ENCODE data around the gene MPC1. TPM values are rescaled to one million over a fixed set of nuclear protein-coding genes. Genes with fewer than 3 reads are reported as not detected.
"Not testable (repeated sequence)": the region's sequence is repeated elsewhere in the genome, so short reads cannot be mapped to it uniquely, and the experiment has no call there.

Gene MPC1
- total and polyA plus RNA-seq, 7 experiments from 2014 or later, result 18.5 to 64.2 (median 30.7) TPM

DNA sequence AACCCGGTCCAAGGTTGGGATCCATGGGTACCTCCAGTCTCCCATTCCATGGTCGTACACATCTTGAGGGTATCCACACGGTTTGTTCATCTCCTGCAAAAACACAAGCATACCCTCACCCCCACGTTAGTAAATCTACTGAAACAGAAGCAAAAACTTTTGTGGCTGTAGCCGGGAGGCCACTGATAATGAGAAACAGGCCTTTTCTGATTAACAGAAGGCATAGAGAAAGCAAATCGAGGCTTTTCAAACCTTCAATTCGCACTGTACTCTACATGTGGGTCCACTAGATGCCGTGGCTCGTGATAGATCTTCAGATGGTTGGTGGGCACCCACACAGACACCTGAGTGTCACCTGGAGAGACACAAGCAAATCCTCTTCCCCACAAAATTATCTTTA lies 37.1 kb downstream of the MPC1 start:
- DNase-seq; H3K36me3 Mint-ChIP-seq; H3K36me3 ChIP-seq (ENCODE audit: control insufficient read depth in 2 of 3, insufficient read depth in 3 of 3, low read length in 3 of 3); H3K9me3 ChIP-seq (ENCODE audit: control insufficient read depth in 2 of 3, low read length in 3 of 3); POLR2A ChIA-PET; H3K4me3 Mint-ChIP-seq; intact Hi-C loops (cut with micrococcal nuclease); H3K27me3 ChIP-seq (ENCODE audit: control insufficient read depth in 2 of 2, insufficient read depth in 2 of 2, low read length in 2 of 2); ATAC-seq; H3K4me3 ChIP-seq (ENCODE audit: low read length); CTCF ChIA-PET; H3K27ac ChIP-seq (ENCODE audit: low read depth, low read length): not testable (repeated sequence)
- Mint-ChIP-seq H3K27me3 (peaks cover 0 to 27% (median 0%) of the 10 kb centered on the region in 5 donors), H3K9me3 (peaks cover 0 to 26% (median 11%) of the 10 kb centered on the region in 11 donors), H3K27ac (peak overlapping the region in 1 of 9 donors; percentile 6), H3K4me1 (peaks cover 4 to 18% (median 8%) of the 10 kb centered on the region in 7 donors)
- H3K4me1 ChIP-seq (ENCODE audit: control insufficient read depth in 2 of 2, insufficient read depth in 2 of 2, low read length in 2 of 2), result peaks cover 7 to 12% of the 10 kb centered on the region in 2 donors

DNA sequence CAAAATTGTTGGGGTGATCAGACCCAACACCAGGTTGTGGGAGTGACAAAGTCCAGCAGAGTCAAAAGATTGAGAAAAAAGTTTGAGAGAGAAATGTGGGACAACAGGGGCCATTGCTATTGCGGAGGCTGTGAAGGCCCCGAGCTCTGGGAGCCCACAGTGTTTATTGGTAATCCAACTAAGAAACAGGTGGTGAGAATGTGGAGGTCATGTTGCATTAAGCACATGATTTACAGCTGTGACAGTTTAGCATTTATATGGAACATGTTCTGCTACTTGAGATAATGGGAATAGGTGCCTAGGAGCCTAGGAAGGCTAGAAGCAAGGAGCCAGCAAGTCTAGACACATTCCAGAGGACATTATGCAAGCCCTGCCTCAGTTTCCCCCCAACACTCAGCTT lies 37.8 kb downstream of the MPC1 start:
- peak overlapping the region in 1 of 9 donors; percentile 71 for H3K27ac Mint-ChIP-seq
- CTCF ChIA-PET; ATAC-seq; H3K36me3 Mint-ChIP-seq; H3K36me3 ChIP-seq (ENCODE audit: control insufficient read depth in 2 of 3, insufficient read depth in 3 of 3, low read length in 3 of 3); POLR2A ChIA-PET; H3K4me3 ChIP-seq (ENCODE audit: low read length); H3K27me3 ChIP-seq (ENCODE audit: control insufficient read depth in 2 of 2, insufficient read depth in 2 of 2, low read length in 2 of 2); DNase-seq; H3K27ac ChIP-seq (ENCODE audit: low read depth, low read length); H3K9me3 ChIP-seq (ENCODE audit: control insufficient read depth in 2 of 3, low read length in 3 of 3): not testable (repeated sequence)
- peaks cover 14 to 20% of the 10 kb centered on the region in 2 donors for H3K4me1 ChIP-seq (ENCODE audit: control insufficient read depth in 2 of 2, insufficient read depth in 2 of 2, low read length in 2 of 2)
- peaks cover 4 to 18% (median 8%) of the 10 kb centered on the region in 7 donors for H3K4me1 Mint-ChIP-seq
- intact Hi-C loops (cut with micrococcal nuclease), result loop anchor here in 1 of 2 donors (5.0 kb wide), 1 partner anchor 68 kb away; no protein-coding TSS in a partner anchor
- peaks cover 0 to 18% (median 8%) of the 10 kb centered on the region in 11 donors for H3K9me3 Mint-ChIP-seq
- H3K4me3 Mint-ChIP-seq, result peak overlapping the region in 3 of 10 donors; percentile 2 to 75 (median 34)
- peaks cover 0 to 21% (median 0%) of the 10 kb centered on the region in 5 donors for H3K27me3 Mint-ChIP-seq

DNA sequence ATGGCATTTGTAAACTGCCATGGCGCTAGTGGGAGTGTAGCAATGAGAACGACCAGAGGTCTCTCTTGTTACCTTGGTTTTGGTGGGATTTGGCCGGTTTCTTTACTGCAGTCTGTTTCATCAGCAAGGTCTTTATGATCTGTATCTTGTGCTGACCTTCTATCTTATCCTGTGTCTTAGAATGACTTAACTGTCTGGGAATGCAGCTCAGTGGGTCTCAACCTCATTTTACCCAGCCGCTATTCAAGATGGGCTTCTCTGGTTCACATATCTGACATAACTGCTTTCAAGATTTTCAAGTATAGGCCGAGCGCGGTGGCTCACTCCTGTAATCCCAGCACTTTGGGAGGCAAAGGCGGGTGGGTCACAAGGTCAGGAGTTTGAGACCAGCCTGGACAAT lies 38.5 kb downstream of the MPC1 start:
- Histone ChIP-seq H3K36me3 (ENCODE audit: control insufficient read depth in 2 of 3, insufficient read depth in 3 of 3, low read length in 3 of 3) (peaks cover 0 to 9% (median 0%) of the 10 kb centered on the region in 3 experiments), H3K27ac (ENCODE audit: low read depth, low read length) (no peak overlapping the region), H3K9me3 (ENCODE audit: control insufficient read depth in 2 of 3, low read length in 3 of 3) (no peaks in the 10 kb centered on the region), H3K27me3 (ENCODE audit: control insufficient read depth in 2 of 2, insufficient read depth in 2 of 2, low read length in 2 of 2) (no peaks in the 10 kb centered on the region), H3K4me1 (ENCODE audit: control insufficient read depth in 2 of 2, insufficient read depth in 2 of 2, low read length in 2 of 2) (peaks cover 21 to 26% of the 10 kb centered on the region in 2 donors), H3K4me3 (ENCODE audit: low read length) (no peak overlapping the region)
- Mint-ChIP-seq H3K27me3 (peaks cover 0 to 15% (median 0%) of the 10 kb centered on the region in 5 donors), H3K4me1 (peaks cover 4 to 18% (median 8%) of the 10 kb centered on the region in 7 donors), H3K36me3 (peaks cover 0 to 4% (median 0%) of the 10 kb centered on the region in 5 donors), H3K27ac (peak overlapping the region in 2 of 9 donors; percentile 12 to 48), H3K4me3 (peak overlapping the region in 3 of 10 donors; percentile 7 to 75 (median 24)), H3K9me3 (peaks cover 0 to 12% (median 3%) of the 10 kb centered on the region in 11 donors)
- intact Hi-C loops (cut with micrococcal nuclease), result loop anchor here in 1 of 2 donors (5.0 kb wide), 1 partner anchor 67 kb away; no protein-coding TSS in a partner anchor
- ChIA-PET CTCF (no interaction called here), POLR2A (no interaction called here)
- DNase-seq (no peak), ATAC-seq (no peak)

DNA sequence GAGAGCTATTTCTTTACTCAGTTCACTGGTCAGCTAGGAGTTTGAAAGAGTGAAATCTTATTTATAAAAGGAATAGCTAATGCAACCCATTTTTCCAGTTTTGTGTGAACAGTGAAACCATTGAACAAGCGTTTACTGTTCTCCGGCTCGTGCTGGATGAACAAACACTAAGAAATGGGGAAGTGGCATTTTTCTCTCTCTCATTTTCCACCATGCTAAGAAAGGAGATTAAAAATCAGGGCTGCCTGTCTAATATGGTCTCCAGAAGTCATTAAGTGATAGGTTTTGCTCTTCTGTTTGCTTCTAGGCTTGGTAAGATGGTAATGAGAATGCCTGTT lies 39.6 kb downstream of the MPC1 start:
- intact Hi-C loops (cut with micrococcal nuclease), result loop anchor here in 1 of 2 donors (2.0 to 5.0 kb wide), 3 partner anchors 66 to 614 kb away; partner anchors contain the start of genes RNASET2 and RPS6KA2

DNA sequence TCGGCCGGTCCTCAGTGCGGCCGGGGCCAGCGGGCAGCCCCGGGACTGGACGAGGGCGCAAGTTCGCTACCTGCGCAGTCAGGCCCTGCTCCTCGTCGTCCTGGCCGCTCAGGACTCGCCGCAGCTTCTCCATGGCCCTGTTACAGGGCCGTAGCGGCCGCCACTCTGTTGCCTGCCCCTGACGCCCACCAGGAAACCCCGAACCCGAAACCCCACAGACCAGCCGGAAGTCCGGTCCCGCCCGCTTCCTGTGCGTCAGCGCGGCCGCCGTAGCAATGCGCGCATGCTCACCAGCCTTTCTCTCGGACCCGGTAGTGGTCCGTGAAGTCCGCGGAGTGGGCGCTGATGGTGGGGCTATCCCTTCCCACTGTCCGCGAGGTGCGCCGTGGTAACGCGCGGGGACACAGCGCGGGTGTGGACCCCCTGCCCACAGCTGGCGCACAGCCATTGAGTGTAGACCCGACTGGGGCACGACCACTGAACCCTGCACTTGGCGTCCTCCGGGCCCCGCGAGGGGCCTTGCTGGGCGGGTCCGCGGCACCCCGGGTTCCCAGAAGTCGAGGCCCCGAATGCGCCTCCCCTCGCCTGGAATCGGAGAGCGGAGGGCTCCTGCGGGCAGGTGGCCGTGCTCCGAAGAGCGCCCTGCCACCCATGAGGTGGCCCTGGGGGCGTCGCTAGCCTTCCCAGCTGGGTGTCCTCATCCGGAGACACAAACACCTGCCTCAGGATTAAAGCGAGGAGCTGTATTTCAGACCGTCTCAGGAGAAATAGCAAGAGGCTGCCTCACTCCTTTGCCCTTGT lies 40.2 kb downstream of the MPC1 start, which contains the start of gene SFT2D1:
SFT2D1 (minus strand) TSS at position 197 of the 801 bp plus-strand sequence; CDS start at position 133, 64 bp downstream.
- H3K4me1 ChIP-seq (ENCODE audit: control insufficient read depth in 2 of 2, insufficient read depth in 2 of 2, low read length in 2 of 2), result peaks cover 32 to 37% of the 10 kb centered on the region in 2 donors
- Mint-ChIP-seq H3K9me3 (peaks cover 0 to 1% (median 0%) of the 10 kb centered on the region in 11 donors), H3K27ac (peak within 1 kb of the TSS; percentile 72 to 95 (median 84)), H3K4me1 (peaks cover 4 to 18% (median 8%) of the 10 kb centered on the region in 7 donors), H3K4me3 (peak within 1 kb of the TSS in 8 of 10 donors; percentile 83 to 94 (median 90)), H3K36me3 (peaks cover 0 to 8% (median 2%) of the 10 kb centered on the region in 5 donors), H3K27me3 (peaks cover 0 to 10% (median 0%) of the 10 kb centered on the region in 5 donors)
- intact Hi-C loops (cut with micrococcal nuclease), result loop anchor here (1.0 to 5.0 kb wide), 6 partner anchors 9 to 614 kb away; partner anchors contain the start of genes RPS6KA2 (in 2 of the 2) and RNASET2 (in 1 of the 2)
- peaks cover 0 to 15% (median 0%) of the 10 kb centered on the region in 3 experiments for H3K36me3 ChIP-seq (ENCODE audit: control insufficient read depth in 2 of 3, insufficient read depth in 3 of 3, low read length in 3 of 3)
- no peaks in the 10 kb centered on the region for H3K9me3 ChIP-seq (ENCODE audit: control insufficient read depth in 2 of 3, low read length in 3 of 3)
- DNase-seq (peak; percentile 33 to 87 (median 47)), ATAC-seq (peak; percentile 88)
- CTCF ChIA-PET, result interaction anchor here (0.5 to 1.0 kb wide), 2 partner anchors 74 to 137 kb away, joined by 3 to 4 read pairs; no protein-coding TSS in a partner anchor
- H3K4me3 ChIP-seq (ENCODE audit: low read length), result peak within 1 kb of the TSS; percentile 94
- peak within 1 kb of the TSS; percentile 79 for H3K27ac ChIP-seq (ENCODE audit: low read depth, low read length)
- H3K27me3 ChIP-seq (ENCODE audit: control insufficient read depth in 2 of 2, insufficient read depth in 2 of 2, low read length in 2 of 2), result no peaks in the 10 kb centered on the region
- POLR2A ChIA-PET, result interaction anchor here (0.6 to 1.9 kb wide), 7 partner anchors 37 to 520 kb away, joined by 3 to 9 read pairs (median 3); partner anchors contain the start of gene RPS6KA2

More for the DNA sequence above, 39.6 kb downstream of the MPC1 start:
- peaks cover 0 to 9% (median 0%) of the 10 kb centered on the region in 3 experiments for H3K36me3 ChIP-seq (ENCODE audit: control insufficient read depth in 2 of 3, insufficient read depth in 3 of 3, low read length in 3 of 3)
- H3K4me3 ChIP-seq (ENCODE audit: low read length), result peak overlapping the region; percentile 94
- H3K27ac Mint-ChIP-seq, result peak overlapping the region; percentile 5 to 95 (median 60)
- peaks cover 0 to 2% (median 0%) of the 10 kb centered on the region in 5 donors for H3K36me3 Mint-ChIP-seq
- H3K27ac ChIP-seq (ENCODE audit: low read depth, low read length), result peak overlapping the region; percentile 79
- H3K9me3 ChIP-seq (ENCODE audit: control insufficient read depth in 2 of 3, low read length in 3 of 3), result no peaks in the 10 kb centered on the region
- H3K27me3 Mint-ChIP-seq, result peaks cover 0 to 10% (median 0%) of the 10 kb centered on the region in 5 donors
- peaks cover 4 to 18% (median 8%) of the 10 kb centered on the region in 7 donors for H3K4me1 Mint-ChIP-seq
- peak overlapping the region in 8 of 10 donors; percentile 83 to 94 (median 90) for H3K4me3 Mint-ChIP-seq
- peaks cover 32 to 35% of the 10 kb centered on the region in 2 donors for H3K4me1 ChIP-seq (ENCODE audit: control insufficient read depth in 2 of 2, insufficient read depth in 2 of 2, low read length in 2 of 2)
- CTCF ChIA-PET, result interaction anchor here (1.0 kb wide), 1 partner anchor 74 kb away, joined by 4 read pairs; no protein-coding TSS in a partner anchor
- no peak for DNase-seq
- POLR2A ChIA-PET, result interaction anchor here (0.8 to 1.9 kb wide), 3 partner anchors 36 to 284 kb away, joined by 3 to 9 read pairs (median 3); partner anchors contain the start of gene RPS6KA2
- peaks cover 0 to 3% (median 0%) of the 10 kb centered on the region in 11 donors for H3K9me3 Mint-ChIP-seq
- no peak for ATAC-seq
- no peaks in the 10 kb centered on the region for H3K27me3 ChIP-seq (ENCODE audit: control insufficient read depth in 2 of 2, insufficient read depth in 2 of 2, low read length in 2 of 2)

DNA sequence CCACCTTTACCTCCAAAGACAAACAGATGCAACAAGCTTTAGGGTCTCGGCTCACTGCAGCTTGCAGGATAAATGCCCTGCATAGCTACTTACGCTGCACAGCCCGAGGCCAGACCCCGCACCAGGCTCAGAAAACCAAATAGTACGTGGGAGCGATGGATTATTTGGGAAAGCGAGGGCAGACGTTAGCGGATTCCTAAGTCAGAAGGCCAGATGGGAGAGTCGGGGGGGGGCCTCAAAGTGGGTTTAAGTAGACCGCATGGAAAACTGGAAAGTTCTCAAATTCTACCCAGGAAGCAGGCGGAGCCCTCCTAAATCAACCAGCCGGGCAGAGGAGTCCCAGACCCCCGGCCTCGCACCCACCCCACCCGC lies 40.8 kb downstream of the MPC1 start:
- no peaks in the 10 kb centered on the region for H3K27me3 ChIP-seq (ENCODE audit: control insufficient read depth in 2 of 2, insufficient read depth in 2 of 2, low read length in 2 of 2)
- DNase-seq (peak in 1 of 9 donors; percentile 9), ATAC-seq (peak; percentile 21)
- H3K27ac Mint-ChIP-seq, result peak overlapping the region; percentile 72 to 95 (median 84)
- H3K27me3 Mint-ChIP-seq, result peaks cover 0 to 10% (median 0%) of the 10 kb centered on the region in 5 donors
- peak overlapping the region in 8 of 10 donors; percentile 83 to 94 (median 90) for H3K4me3 Mint-ChIP-seq
- intact Hi-C loops (cut with micrococcal nuclease), result loop anchor here (1.0 to 5.0 kb wide), 6 partner anchors 9 to 615 kb away; partner anchors contain the start of genes RPS6KA2 (in 2 of the 2) and RNASET2 (in 1 of the 2)
- H3K36me3 ChIP-seq (ENCODE audit: control insufficient read depth in 2 of 3, insufficient read depth in 3 of 3, low read length in 3 of 3), result peaks cover 0 to 18% (median 0%) of the 10 kb centered on the region in 3 experiments
- H3K9me3 Mint-ChIP-seq, result peaks cover 0 to under 1% (median 0%) of the 10 kb centered on the region in 11 donors
- peaks cover 2 to 12% (median 5%) of the 10 kb centered on the region in 5 donors for H3K36me3 Mint-ChIP-seq
- peak overlapping the region; percentile 94 for H3K4me3 ChIP-seq (ENCODE audit: low read length)
- CTCF ChIA-PET, result interaction anchor here (0.5 to 1.0 kb wide), 2 partner anchors 75 to 138 kb away, joined by 3 to 4 read pairs; no protein-coding TSS in a partner anchor
- no peaks in the 10 kb centered on the region for H3K9me3 ChIP-seq (ENCODE audit: control insufficient read depth in 2 of 3, low read length in 3 of 3)
- peaks cover 4 to 18% (median 10%) of the 10 kb centered on the region in 7 donors for H3K4me1 Mint-ChIP-seq
- H3K4me1 ChIP-seq (ENCODE audit: control insufficient read depth in 2 of 2, insufficient read depth in 2 of 2, low read length in 2 of 2), result peaks cover 32 to 37% of the 10 kb centered on the region in 2 donors
- POLR2A ChIA-PET, result interaction anchor here (0.6 to 1.9 kb wide), 5 partner anchors 37 to 521 kb away, joined by 3 to 9 read pairs (median 3); no protein-coding TSS in a partner anchor
- peak overlapping the region; percentile 79 for H3K27ac ChIP-seq (ENCODE audit: low read depth, low read length)

All from naive thymus-derived CD4-positive, alpha-beta T cell (primary cell).